Fibroblast of lung (primary cell): ENCODE results near the gene CERS5.

Experiments
- EZH2 ChIP-seq: IDR thresholded peaks from 2 replicates; pipeline ENCODE4 v1.5.1; 2012; ENCODE audit warnings: low read length, control low read depth, mild to moderate bottlenecking; ENCODE audit errors: missing control alignments
- TF ChIP-seq, protein P1 (sequence below), 2 donors: IDR thresholded peaks in 1 of 2; conservative IDR thresholded peaks in 1 of 2; 1 replicate in 1 of 2; 2 replicates in 1 of 2; pipeline ENCODE4 v1.5.1; 2011 to 2012; ENCODE audit warnings: low read length in 2 of 2, control low read depth in 1 of 2, inconsistent platforms in 1 of 2, low read depth in 1 of 2, mild to moderate bottlenecking in 1 of 2

GRCh38 chr12:50097952-50098351 is 69.2 kb downstream of the CERS5 start:
- TF ChIP-seq, protein P1, sequence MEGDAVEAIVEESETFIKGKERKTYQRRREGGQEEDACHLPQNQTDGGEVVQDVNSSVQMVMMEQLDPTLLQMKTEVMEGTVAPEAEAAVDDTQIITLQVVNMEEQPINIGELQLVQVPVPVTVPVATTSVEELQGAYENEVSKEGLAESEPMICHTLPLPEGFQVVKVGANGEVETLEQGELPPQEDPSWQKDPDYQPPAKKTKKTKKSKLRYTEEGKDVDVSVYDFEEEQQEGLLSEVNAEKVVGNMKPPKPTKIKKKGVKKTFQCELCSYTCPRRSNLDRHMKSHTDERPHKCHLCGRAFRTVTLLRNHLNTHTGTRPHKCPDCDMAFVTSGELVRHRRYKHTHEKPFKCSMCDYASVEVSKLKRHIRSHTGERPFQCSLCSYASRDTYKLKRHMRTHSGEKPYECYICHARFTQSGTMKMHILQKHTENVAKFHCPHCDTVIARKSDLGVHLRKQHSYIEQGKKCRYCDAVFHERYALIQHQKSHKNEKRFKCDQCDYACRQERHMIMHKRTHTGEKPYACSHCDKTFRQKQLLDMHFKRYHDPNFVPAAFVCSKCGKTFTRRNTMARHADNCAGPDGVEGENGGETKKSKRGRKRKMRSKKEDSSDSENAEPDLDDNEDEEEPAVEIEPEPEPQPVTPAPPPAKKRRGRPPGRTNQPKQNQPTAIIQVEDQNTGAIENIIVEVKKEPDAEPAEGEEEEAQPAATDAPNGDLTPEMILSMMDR (conservative IDR thresholded peaks at IDR 0.05 in 1 of 2, IDR thresholded peaks at IDR 0.05 in 1 of 2; ENCODE audit: low read depth in 1 of 2, low read length in 2 of 2) = no peak
- TF ChIP-seq EZH2 = no peak
